H4 (cell line): ENCODE results near the gene HOXC9. TPM values are rescaled to one million over a fixed set of nuclear protein-coding genes. Genes with fewer than 3 reads are reported as not detected.
A peak's percentile ranks its signal among the peaks of the same experiment; 100 is the strongest.

Source experiments
- DNase-seq: peaks from one replicate; pipeline ENCODE4 v3.0.0-alpha.2; 2015; ENCODE audit warnings: low spot score
- total RNA-seq: library from RNA; depleted of rRNA; stranded (reverse); fragments of >200 nt; shearing (Covaris generic); gene quantifications from 2 replicates; pipeline ENCODE4 v1.2.3, GENCODE V29; 2014

HOXC9 gene
- total RNA-seq, 1 experiment from 2014 or later, result 5.6 TPM

DNA sequence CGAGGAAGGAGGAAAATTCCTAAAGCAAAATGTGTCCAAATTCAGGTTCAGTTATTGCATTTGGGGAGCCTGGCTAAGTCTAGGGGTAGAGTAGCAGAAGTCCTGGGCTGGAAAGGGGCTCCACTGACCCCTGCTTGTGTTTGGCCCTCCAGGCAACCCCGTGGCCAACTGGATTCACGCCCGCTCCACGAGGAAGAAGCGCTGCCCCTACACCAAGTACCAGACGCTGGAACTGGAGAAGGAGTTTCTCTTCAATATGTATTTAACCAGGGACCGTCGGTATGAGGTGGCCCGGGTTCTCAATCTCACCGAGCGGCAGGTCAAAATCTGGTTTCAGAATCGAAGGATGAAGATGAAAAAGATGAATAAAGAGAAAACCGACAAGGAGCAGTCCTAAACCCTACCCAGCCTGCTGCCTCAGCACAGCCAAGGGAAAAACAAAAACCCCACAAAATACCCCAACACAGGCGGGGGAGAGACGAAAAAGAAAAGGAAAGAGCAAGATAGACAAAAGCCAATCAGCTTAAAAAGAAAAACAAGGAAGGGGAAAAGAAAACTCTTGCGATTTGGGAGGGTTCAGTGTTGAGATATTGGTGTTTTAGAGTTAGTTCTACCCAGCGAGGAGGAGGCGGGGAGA is 2.4 kb downstream of the HOXC9 start:
- no peak for DNase-seq

DNA sequence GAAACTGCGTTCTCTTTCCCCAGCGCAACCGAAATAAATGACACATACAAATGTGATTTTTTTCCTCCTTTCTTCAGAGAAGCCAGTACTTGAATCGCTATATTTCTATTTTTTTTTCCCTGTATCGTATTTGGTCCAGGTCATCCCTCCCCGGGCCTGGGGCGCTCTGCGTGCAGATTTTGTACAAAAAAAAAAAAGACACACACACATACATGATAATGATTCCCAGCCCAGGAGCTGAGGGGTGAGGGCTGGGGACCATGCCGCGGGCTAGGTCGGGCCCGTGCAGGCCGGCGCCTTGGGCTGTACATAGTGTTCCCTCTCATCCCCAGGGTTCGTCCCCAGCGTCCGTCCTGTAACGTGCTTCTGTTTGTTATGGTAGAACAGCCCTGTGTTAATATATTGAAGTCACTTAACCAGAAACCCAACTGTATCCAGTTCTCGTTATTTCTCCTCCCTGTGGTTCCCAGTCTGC is 3.0 kb downstream of the HOXC9 start:
- no peak for DNase-seq

DNA sequence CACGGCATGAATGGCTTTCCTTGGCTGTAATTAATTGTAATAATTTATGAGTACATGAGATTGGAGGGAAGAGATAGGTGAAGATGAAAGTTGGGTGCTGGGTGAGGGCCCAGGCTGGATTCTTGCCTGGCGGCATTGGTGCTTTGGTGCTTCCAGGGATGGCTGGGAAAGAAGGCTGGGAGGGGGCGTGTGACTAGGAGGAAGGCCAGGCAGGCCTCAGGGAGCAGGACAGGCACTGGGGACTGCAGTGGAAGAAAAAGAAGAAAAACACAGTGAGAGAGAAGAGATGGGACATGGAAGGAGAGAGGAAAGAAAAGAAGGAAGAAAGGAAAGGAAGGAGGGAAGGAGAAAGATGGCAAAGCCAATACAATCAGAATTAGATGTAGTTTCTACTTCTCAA is 3.7 kb downstream of the HOXC9 start:
- DNase-seq, result no peak

DNA sequence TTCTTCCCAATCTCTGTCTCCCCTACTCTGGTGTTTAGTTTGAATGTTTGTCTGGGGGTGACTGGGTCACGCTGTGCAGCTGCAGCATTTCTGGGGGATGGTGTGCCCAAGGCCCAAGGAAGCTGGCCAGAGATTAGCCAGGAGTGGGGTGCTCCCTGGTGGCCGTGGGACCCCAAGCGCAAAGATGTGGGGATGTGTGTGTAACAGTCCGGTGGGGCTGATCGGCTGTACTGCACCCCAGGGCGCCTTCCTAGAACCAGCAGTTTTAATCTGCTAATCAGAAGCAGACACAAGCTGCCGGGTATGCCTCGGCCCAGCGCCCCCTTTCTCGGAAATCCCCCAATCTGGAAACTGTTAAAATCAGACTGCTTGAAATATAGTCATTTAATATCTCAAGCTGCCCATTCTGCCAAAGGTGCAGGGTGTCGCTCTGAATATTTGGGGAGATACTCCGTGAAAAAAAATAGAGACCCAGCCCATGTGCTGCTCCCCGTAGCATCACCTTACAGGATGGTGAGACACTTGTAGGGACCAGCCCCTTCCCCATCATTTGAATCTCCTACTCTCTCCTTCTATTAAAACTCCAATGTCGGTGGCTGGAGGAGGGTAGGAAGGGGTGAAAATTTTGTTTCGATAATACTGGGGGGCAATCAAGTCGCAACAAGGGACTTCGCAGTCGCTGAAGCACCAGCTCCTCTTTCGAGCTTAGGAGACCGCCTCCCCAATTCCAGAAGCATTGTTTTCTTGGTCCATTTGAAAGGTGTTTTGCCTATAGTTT is 4.3 kb downstream of the HOXC9 start:
- no peak for DNase-seq

DNA sequence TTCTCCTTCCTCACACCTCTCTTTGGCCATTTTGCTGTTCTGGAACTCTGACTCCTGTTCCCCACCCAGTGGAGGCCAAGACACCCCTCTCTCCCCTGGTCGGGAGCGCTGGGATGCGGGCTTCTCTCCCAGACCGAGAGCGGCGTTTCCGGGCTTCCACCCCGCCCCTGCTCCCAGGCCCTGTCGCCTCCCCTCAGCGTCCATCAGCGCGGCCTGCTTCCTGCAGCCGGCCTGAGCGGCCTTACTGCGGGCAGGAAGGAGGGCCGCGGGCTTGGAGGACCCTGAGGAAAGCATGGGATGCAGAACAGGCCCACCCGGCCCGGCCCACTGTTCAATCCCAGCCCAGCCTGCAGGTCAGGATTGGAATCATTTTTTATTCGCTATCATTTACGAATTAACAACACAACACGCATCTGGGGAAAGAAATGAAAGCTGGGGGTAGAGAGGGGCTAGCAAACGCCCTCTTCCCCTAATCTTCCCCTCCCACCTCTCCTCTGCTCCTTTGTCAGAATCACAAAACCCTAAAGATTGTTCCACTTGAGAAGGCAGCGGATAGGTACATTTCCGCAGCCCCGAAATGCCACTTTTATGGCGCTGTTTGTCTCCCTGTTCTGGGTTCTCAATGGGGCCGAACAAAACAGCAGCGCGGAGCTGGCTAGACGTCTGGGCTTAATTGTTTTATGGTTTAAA is 5.0 kb downstream of the HOXC9 start:
- no peak for DNase-seq

DNA sequence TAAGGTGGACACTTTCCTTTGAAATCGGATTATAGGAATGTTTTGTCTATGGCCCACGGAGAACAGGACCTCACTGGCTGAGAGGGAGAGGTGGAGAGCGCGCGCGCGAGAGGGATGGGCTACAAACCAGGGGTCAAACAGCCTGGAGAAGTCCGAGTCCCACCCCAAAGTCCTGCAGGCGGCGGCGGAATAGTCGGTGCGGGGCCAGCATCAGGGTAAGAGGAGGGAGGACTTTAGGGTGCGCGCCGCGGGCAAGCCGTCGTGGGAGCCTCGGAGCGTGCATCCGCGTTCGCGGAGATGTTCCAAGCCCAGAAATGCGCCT is 5.5 kb downstream of the HOXC9 start:
- DNase-seq, result no peak

DNA sequence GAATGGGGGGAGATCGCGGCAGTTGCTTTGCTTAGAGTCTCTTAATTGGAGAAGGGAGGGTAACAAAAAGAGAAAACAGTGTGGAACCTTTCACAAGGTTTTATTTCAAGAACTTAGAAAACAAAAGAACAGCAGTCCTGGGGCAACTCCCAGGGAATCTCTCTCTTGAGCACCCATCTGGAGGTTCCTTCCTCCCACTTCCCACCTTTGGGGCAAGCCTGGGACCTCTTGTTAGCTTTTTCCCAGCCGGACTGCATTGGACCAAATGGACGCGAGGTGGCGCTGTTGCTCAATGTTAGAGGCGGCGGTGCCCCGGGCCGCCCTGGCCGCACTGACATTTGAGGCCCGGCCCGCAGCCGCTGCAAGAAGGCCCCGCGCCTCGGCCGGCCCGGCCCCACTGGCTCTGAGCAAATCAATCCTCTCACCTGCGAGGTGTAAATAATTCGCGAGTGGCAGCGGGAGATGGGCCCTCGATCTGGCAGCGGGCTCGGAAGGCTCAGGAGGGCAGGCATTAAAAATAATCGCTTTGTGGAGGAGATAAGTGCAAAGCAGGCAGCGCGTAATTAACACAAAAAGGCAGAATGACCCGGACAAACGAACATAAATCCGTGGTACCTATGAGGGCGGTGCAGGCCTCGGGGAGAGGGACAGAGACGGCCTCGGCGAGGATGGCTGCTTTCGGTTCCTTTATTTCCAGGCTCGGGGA is 6.0 kb downstream of the HOXC9 start:
- DNase-seq, result peak; percentile 66

DNA sequence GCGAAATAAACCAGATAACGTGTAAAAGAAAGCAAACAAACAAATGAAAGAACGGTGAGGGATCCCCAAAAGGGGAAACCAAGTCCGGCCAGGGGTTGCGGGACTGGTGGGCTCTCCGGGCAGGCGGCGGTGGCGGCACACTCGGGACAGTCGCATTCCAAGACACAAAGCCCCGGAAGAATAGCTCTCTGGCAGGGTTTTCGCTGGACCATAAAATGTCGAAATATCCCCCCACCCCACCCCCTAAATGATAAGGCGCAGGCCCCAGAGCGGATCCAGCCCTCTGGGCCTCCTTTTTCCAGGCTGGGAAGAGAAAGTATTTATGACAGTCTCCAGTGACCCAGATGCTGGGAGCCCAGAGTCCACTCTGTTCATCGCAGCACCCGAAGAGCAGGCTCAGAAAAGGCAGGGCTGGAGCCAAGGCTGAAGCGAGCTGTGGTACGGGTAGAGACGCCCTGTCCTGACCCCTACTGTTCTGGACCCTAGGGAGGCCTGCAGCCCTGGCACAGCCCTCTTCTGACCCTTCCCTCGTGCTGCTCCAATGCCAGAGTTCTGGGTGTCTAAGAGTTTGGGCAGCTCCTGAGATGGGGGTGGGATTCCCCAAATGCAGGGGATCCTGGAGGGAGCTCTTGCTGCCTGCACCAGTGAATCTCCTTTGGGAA is 6.7 kb downstream of the HOXC9 start:
- DNase-seq, result no peak

DNA sequence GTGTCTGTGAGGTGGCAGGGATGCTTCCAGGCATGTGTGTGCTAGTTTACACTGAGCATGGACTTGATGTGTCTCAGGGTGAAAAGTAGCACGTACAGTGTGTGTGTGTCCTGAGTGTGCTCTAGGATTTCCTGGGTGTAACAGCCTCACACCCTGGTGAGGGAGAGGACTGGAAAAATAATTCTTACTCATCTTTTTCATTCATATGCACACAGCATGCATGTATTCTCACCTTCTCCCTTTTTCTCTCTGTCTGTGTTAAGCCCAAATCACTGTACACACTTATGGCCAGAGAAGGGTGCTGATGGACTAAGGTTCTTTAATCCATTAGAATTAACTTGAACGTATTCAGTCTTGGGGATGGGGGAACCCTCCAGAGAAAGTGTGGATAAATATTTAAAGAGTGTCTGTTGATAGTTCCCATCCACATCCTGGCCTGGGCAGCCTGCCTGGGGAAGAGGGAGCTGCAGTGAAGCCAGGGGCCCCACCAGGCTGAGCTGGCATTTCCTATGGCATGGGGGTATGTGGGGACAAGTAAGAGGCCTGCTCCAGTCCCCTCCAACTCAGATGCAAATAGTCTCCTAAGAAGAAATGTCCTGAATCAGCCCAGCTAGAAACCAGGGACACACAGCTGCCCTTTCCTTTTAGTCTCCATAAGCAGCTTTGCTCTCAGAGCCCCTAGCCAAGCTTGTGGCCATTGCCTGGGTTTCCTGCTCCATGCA is 7.7 kb downstream of the HOXC9 start:
- DNase-seq, result no peak

DNA sequence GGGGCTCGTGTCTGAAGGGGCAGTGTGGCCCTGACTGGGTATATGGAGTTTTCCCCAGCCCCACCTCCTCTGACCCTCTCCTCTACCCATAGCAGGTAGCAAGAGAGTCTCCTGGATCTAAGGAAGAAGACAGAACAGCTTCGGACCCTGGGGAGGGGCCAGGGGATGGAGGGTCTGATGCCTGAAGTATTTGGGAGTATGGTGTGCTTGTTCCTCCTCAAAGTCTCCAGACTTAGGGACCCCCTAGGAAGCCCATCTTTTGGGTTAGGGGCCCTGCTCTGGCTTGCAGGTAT is 8.2 kb downstream of the HOXC9 start:
- DNase-seq, result no peak

DNA sequence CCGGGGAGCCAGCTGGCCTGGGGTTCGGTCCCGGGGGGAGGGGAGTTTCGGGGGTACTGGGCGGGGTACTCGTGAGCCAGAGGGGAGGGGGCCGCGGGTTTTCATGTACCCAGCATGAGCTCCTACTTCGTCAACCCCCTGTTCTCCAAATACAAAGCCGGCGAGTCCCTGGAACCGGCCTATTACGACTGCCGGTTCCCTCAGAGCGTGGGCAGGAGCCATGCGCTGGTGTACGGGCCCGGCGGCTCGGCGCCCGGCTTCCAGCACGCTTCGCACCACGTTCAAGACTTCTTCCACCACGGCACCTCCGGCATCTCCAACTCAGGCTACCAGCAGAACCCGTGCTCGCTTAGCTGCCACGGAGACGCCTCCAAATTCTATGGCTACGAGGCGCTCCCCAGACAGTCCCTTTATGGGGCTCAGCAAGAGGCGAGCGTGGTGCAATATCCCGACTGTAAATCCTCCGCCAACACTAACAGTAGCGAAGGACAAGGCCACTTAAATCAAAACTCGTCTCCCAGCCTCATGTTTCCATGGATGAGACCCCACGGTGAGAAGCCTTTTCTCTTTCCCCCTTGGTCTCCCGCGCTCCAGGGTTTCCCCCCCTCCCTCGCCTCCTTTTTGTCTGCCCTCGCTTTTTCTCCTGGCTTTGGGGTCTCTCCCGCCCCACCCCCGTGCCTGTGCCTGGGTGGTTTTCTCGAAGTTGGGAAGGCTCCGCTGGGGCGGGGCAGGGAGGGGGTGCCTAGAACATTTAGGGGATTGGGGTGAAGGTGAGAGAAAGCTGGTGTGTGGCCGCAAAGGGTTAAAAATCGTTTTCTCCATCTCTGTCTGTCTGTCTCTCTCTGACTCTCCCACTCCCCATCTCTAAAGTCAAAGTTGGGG is 9.5 kb downstream of the HOXC9 start:
- DNase-seq, result no peak

DNA sequence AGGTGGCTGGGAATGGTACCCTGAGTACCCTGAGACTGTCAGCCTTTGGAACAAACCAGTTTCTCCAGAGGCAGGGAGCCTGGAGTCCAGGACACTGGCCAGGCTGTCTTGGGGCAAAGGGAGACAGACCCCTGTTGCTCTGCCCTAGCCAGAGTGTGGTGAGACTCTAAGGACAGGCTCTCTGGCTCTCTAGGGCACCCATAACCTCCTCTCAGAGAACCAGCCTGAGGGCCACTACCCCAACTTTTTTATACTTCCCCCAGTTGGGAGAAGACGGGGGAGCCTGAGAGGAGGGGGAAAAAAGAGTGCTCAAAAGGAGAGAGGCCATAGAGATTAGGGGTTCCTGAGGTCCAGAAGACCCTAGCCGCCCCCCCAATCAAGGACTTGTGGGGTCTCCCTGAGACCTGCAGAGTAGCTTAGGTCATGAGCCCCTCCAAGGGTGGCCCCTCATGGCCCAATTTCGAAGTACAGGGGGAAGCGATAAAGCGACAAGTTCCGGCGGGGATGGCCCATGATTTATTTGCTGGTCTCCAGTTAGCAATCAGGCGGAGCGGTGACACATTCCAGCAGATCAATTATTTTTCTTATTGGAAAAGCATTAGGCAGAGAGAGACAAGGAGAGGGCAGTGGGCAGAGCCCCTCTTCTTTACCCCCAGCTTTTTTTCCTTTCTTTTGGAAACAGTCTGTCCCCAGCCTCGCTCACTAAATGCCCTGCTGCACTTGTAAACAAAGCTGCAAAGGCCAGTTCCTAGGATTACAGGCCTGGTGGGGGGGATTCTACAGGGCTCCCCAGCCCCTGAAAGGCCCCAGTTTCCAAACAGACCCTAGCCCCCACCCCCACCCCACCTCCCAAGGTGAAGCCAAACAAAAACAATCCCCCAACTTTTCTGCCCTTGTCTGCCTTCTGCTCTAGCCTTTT is 10.4 kb downstream of the HOXC9 start:
- no peak for DNase-seq

DNA sequence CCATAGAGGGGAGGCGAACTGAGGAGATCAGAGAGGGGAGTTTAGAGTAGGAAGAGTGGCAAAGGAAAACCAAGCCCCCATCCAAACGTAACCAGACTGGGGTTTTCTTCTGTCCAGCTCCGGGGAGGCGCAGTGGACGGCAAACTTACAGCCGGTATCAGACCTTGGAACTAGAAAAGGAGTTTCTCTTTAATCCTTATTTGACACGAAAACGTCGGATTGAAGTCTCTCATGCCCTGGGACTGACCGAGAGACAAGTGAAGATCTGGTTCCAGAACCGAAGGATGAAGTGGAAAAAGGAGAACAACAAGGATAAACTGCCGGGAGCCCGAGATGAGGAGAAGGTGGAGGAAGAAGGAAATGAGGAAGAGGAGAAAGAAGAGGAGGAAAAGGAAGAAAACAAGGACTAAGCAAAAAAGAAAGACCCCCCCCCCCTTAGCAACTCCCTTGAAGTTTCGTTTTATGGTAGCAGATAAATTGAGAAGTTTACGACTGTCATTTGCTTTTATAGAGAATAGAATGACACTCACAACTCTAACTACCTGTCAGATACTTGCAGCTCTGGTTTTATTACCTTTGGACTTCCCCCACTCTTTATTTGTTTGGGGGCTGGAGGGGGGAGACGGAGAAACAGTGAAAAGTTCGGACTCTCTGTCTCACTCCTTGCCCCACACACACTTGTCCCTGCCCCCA is 11.2 kb downstream of the HOXC9 start:
- DNase-seq, result no peak

DNA sequence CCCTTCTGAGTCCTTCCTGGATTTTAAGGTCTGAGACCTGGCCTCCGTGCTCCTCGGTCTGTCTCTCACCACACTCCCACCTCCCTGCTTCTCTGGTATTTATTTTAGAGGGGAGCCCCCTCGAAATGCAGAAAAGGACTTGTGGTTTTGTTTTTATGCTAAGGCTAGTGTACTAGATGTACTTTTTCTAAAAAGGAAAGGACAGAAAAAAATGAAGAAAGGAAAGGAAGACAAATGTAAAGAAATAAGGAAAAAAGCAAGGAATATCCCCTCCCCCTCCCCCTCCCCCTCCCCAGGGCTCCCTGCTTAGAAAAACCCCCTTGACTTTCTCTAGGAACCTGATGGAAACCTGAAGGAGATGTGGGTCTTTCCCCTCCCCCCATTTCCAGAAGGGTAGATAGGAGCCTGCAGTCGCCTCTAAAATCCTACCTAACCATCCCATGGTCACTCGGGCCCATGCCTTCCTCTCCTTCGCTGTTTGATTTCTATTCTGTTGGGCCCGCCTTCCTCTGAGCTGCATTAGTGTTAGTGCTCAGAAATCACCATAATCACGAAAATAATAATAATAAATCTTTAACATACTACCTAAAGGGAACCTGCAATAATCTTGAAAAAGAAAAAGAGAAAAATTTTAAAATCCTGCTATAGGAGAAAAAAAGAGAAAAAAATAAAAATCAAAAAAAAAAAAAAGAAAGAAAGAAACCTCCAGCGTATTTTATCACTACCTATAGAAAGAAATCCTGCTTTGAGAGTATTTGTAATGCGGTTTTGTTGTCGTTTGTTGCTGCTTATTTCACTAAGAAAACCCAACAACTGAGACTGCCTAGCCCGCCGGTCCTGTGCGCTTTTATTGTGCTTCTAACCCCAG is 11.9 kb downstream of the HOXC9 start:
- no peak for DNase-seq

DNA sequence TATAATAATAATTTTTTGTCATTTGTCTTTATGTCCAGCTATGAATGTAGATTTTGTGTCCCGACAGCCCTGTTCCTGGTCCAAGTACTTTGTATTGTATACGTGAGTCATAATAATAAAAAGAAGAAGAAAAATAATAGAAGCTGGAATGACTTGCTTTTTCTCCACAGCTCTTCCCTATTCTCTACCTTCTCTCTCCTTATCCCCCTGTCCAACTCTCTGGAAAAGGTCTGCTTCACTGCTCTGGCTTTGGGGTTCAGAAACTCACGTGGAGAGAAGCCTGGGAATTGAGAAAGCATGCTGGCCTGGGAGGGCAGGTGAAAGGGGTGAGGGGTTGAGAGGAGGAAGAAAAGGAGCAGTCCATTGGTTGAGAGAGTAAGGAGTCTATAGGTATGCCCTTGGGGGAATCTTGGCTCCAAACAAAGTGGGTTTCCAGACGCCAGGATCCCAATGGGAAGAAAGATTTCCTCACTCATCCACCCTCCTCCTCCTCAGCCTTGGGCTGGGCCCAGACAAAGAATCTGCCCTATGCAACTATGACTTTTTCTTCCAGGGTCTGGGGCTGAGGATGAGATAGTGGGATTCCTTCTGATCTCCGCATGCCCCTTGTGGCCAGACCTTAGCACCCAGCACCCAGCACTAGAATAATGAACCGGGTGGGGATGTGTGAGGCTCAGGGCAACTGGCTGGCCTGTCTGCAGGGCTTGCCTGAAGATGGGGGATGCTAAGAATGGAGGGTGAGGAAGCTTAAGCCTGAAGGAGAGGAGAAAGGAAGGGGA is 12.9 kb downstream of the HOXC9 start:
- DNase-seq, result no peak

DNA sequence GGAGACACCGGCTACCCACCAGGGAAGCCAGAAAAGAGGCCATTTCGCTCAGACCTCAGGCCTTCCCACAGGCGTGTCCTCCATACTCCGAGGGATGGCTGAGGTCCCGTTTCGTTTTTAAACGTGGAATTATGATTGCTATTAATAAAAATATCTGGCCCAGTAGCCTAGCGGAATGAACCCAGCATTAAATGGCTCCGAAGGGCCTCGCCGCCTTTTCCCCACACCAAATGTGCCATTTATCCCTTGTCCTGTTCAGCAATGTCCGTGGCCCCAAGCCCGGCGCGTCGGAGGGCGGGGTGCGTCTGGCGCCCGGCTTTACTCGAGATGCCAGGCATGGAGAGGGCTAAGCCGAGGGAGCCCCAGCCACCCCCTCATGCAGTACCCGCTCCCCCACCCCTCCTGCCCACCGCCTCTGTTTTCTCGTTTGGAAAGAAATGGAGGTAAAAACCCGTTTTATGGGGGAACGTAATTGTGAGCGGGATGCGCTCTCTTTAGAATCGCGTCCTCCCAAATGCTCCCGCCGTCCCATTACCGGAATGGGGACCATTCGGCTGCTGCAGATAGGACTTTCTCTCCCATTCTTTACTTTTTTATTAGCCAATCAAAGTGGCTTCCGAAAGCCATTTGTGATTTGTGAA is 14.5 kb downstream of the HOXC9 start:
- no peak for DNase-seq
